HG02642 (cell line): ENCODE results near the gene SOCS6.

Experiments used
- ATAC-seq: cut with Tn5 transposase; IDR thresholded peaks from one replicate; pipeline ENCODE4 v1.9.1; 2021; ENCODE audit warnings: mild to moderate bottlenecking; ENCODE audit not compliant: unreplicated experiment, poor library complexity

Gene SOCS6

DNA sequence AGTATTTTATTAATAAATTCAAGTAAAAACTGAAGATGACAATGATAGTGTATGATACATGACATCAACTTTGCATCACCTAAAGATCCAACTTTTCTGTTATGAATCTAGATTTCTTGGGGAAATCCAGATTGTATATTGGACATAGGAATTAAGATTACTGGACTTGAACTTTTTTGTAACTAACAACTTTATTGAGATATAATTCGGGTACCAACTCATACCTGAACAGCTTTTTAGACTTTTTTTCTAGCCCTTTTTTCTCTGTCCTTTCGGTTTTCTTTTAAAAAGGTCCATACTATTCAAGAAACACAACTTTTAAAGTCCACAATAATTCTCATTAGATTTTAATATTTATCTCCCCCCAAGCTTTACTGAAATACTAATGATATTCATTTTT, 1.1 kb upstream of the SOCS6 start:
- ATAC-seq = no peak

DNA sequence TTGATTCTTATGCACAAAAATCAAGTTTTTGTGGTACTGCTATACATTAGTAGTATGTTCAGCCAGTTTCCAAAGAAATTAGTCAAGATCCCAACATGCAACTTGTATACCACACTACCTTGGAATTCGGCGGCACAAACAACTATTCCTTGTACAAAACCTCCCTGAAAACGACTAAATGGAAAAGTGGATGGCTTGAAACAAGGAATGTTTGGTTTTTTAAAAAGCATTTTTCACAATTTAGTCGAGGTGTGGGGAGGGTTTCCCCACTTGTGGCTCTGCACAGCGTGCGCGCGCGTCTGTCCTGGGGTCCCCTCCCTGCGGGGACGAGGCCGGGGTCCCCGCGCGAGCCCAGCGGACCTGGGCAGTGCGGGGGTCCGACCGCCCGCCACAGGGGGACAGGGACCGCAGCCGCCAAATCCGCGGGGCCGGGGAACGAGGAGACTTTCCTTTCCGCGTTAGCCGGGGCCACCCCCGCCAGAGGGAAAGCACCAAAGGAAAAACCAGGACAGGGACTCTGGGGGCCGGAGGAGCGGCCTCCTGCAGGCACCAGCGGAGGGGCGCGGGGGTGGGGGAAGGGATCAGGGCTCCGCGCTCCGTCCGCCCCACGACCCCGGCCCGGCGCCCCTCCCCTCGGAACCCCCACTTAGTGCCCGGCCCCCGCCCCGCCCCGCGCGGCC, 534 bp upstream of the SOCS6 start:
- peak; percentile 26 for ATAC-seq

DNA sequence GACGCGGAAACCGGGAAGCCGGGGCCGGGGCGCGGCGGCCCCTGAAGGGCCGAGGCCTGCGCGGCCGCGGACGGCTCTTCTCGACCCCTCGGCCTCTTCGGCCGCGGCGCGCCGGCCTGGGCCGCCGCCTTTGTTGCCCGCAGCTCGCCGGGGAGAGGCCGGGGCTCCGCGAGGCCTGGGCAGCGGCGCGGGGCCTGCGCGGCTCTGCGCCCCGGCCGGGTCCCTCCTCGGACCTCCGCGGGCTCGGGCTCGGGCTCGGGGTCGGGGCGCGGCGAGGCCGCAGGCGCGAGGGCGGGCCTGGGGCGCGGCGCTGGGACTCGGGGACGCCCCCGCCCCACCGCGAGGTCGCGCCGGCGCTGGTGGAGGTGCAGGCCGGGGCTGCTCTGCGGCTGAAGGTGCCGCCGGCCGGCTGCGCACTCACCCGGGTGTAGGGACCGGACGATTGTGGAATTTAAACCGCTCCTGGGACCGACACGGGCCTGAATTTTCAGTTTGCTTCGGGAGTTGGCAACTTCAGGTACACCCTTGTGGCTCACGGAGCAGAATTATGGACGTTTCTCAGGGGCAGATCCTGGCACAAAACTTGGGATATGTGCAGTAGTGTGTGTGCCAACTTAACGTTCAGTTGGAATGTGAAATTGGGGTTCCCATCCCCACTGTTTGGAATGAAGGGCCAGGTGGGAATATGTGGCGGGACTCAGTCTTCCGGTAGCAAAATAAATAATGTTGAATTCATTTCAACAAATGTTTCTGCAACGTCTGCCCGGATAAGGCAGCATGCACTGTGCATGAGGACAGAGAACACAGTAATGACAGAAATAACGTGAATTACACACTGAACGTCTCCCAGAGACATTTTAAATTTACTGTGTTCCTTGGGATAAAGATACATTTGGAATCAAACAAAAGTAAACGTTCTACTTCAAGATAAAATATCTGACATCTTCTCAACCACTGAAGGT, 787 bp downstream of the SOCS6 start:
- ATAC-seq = peak; percentile 62

DNA sequence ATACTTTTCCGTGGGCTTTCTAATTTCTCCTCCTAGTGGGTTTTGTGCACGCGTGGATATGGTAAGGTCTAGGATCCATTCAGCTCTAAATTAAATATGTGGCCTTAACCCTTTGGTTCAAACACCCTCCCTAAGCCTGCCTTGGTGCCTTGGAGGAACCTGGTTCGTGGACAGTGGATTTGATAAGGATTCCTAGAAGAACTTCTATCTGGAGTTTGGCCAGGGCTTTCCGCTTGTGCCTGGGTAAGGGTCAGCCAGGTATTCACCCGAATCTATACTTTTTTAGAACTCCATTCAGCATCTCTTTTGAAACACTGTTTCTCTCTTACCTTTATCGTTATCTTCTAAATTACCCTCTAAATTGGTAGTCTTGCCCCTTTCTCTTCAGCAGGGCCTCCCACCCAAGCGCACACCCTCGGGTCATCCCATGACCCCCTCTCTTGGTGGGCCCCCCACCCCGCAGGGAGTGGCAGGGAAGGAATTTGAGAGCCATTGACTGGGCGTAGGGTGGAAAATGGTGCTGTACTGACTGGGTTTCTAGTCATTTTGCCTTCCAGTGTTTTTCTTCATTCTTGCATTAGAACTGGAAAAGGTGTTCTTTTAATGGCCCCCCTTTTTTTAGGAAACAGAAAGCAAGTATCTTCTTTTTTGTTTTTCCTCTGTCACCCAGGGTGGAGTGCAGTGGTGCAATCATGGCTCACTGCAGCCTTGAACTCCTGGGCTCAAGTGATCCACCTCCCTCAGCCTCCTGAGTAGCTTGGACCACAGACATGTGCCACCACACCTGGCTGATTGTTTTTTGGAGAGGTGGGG, 1.8 kb downstream of the SOCS6 start:
- ATAC-seq = no peak

DNA sequence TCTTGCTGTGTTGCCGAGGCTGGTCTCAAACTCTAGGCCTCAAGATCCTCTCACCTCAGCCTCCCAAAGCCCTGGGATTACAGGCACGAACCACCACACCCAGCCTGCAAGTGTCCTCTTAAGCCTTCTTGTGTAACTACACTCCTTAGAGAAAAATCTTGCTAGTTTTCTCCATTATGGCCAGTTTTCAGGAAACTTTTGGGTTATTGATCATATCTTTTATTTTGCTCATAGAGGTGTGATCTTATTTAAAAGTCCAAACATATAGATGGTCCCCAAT, 2.4 kb downstream of the SOCS6 start:
- no peak for ATAC-seq

DNA sequence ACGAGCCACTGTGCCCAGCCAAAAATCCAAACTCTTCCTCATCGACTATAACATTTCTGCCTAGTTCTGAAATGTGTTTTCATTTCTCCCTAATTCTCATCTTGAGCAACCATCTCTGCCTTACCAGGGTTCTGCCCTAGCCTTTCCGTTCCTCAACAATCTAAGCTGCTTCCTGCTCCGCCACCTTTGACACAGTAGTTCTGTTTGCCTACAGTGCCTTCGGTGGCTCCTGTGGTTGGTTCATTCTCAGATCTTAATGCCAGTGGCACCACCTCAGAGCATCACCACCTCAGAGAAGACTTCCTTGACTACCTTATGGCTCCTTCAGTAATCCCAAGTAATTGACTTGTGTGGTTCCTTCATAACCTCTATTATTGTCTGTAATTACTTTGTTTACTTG, 3.8 kb downstream of the SOCS6 start:
- ATAC-seq = no peak

DNA sequence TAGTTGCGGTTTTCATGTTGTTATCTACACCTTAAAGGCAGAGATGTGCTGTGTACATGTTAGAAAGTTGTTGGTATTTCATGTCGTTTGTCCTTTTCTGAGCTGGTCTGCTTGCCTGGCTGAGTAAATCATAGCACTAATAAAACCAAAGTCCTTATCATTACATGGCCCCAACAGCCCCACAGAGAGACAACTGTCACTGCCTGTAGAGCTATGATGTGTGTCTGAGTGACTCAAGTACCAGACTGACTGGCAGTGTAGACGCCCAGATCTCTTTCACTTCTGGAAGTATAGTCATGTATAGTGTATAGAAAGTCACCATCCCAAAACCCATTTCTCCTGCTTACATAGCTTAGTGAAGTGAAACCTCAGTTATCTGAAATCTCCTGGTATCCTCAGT, 4.3 kb downstream of the SOCS6 start:
- ATAC-seq = no peak

DNA sequence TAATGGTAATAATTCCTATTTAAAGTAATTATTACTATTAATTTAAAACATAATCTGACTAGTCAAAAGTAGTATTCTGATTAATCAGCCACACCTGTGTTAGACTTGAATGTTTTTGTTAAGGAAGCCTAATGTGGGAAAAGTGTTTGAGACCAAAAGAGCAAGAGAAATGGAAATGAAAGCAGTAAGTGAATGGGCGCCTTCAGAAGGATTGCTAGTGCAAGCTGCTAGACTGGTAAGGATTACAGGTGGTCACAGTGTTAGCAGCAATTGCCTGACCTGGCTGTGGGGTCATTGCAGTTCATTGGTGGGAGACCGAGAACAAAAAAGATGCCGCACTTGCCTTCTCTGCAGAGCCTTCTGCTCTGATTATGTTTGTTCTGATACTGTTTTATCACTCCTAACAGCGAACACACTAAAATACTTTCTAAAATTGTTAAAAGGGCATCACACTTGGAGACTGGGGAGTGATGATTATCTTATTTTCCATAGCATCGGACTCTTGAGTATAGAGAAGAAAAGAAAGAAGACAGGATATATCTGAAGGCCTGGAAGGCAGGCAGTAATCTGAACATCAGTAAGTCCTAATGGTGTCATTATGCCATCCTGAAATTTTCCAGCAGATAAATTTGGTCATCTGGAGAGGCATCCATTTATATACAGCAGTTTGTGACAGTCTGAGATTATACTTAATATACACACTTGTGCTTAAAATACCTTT, 5.8 kb downstream of the SOCS6 start:
- no peak for ATAC-seq

DNA sequence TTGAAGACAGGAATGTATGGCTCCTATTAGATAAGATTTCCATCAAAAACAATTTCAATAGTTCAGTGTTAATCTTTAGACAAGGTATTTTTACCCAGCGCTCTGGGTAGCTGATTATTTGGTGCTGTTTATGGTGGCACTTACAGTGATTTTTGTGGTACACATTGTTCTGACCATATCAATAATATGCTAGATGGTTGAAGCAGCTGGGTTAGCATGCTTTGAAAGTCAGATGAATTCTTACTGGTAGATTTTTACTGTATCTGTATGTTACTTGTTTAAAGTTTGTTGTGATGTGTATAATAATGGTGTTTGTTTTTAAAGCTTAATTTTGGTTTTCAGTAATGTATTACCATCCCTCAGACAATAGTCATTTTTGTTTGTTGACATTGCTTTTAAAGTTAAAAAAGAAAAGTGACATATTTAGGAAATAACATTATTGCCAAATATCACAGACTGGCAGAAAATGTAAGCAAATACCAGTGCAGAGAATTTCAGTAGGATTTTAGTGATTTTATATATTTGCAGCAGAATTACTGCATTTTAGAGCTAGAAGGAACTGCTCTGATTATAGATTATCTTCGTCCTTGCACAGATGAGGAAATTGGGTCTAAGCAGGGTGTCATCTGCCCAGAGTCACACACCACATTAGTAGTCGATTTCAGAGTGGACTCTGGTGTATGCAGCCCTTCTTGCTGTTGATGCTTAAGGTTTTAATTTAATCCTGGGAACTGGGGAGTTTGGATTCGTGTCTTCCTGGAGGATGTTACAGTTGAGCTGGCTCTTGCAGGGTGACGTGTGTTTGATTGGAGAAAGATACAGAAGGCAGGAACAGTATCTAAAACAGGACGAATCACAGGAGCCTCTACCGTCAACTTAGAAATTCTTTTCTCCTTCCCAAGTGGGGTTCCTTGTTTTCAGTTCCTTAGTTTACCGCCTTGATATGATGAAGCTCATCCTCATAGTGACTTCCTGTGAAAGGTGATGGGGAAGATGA, 6.6 kb downstream of the SOCS6 start:
- ATAC-seq = no peak

DNA sequence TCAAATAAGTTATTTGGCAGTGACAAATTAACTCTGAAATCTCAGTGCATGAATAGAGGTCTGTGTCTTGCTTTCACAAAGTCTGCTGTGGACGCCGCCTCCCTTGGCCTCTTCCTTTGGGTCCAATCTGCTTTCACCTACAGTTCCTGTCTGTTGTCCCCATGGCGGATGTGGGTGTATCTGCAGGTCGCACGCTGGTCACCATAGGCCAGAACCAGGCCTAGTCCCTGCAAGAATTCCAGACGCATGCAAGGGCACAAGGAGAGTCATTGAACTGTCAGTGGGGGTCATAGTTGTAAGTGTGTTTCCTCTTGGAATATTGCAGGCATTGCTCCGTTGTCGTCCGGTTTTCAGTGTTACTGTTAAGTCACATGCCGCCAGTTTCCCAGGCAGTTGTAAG, 7.4 kb downstream of the SOCS6 start:
- ATAC-seq = no peak

DNA sequence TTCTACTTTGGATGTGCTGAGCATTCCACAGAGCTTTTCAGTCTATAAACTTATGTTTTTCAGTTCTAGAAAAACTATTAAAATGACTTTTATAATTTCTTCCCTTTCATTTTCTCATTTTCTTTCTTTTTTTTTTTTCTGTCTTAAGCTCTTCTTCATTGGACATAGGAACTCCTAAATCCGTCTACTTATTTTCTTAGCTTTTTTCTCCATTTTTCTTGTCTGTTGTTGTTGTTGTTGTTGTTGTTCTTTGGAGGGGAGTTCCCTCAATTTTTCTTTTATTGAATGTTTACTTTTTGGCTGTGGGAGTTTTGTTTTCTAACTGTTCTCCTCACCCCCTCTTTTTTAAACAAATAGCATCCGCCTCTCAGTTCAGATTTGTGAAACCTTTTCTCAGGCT, 7.9 kb downstream of the SOCS6 start:
- no peak for ATAC-seq

DNA sequence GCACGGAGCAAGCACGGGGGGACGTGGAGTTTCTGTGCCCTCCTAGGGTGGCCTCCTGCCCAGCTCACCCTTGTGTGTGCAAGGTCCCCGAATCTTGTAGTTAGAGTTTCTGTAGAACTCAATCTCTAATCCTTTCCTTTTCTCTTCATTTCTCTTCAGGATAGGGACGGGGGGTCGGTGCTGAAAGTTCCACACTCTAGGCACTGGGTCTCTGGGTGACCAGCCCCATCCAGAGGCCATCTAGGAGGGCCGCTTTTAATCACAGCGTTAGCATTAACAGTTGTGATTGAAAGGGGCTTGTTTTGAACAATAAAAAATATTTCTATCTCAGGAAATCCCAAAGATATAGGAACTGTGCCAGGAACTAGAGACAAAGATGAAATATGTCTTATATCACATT, 10.5 kb downstream of the SOCS6 start:
- no peak for ATAC-seq

DNA sequence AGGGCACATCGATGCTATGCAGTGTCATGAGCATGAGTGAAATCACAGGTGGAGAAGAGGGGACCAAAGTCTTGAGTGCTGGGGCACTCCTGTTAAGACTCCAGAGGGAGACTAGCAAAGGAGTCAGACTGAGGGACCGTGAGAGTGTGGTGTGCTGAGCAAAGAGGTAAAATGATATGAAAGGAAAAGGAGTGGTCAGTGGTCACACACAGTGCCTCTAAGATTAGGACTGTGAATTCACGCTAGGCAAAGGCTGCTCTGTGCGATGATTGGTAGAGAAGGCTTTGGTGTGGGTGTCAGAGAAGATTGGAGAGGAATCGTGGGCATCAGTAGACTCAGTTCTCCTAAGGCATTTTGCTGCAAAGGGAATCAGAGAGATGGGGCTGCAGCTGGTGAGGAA, 12.8 kb downstream of the SOCS6 start:
- ATAC-seq = no peak

DNA sequence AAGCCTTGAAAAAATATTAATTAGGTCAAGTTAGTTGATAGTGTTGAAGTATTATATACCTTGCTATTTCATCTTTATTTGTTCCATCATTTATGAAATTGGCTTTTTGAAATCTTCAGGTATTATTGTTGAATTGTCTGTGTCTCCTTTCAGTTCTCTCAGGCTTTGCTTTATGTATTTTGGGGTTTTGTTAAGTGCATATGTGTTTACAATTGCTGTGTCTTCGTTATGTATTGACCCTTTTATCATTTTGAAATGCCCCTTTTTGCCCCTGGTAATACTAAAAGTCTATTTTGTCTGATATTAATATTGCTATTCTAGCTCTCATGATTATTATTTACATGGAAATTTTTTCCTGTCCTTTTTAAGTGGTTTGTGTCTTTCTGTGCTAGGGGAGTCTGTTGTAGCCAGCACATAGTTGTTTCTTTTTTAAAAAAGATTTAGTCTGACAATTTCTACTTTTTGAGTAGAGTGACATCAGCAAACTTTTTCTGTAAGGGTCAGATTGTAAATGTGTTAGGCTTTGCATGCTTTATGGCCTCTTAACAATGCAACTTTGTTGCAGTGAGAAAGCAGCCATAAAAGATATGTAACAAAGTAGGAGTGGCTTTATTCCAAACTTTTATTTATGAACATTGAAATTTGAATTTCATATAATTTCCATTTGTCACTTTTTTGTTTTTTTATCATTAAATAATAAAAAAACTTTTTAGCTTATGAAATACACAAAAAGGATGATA, 19.9 kb downstream of the SOCS6 start:
- no peak for ATAC-seq

DNA sequence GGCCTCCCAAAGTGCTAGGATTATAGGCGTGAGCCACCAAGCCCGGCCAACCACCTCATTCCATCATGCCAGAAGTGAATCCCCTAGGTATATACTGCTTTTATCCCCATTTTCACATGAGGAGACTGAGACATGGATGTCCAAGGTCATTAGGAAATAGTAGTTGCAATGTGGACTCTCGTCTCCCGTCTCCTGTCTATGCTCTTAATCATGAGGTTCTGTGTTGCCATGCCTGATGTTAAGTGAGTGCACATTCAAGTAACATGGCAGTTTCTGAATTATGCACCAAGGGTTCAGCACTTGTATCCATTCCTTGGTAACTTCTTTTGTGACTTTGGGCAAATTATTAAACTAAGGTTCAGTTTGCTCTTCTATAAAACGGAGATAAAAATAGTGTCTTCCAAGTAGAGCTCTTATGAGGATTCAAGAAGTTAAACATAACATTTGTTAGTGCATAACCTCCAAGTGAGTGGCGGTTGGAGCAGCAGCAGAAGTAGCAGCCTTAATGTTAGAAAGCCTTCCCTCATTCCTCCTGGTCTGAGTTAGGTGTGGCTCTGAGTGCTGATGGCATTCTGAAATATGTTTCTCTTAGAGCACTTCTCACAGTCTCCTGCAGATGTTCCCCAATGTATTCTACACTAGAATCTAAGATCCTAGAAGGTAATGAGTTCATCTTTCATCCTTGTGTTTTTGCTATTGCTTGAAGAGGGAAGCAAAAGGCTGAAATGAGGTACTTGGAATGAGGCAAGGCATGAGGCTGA, 21.9 kb downstream of the SOCS6 start:
- no peak for ATAC-seq

DNA sequence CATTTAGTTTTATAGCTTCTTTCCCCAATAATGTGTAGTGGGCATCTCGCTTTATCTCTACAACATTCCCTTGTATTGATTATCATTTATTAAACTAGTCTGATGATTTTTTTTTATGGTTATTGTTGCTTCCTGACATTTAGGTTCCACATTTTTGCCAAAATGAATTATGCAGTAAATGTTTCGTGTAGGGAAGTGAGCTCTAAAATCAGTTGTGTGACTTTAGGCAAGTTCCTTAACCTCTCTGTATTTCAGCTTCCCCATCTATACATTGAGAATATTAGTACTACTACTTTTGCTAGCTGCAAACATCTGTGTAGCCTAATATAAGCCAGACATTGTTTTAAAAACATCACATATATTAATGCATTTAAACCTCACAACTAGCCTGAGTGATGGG, 22.9 kb downstream of the SOCS6 start:
- ATAC-seq = no peak

DNA sequence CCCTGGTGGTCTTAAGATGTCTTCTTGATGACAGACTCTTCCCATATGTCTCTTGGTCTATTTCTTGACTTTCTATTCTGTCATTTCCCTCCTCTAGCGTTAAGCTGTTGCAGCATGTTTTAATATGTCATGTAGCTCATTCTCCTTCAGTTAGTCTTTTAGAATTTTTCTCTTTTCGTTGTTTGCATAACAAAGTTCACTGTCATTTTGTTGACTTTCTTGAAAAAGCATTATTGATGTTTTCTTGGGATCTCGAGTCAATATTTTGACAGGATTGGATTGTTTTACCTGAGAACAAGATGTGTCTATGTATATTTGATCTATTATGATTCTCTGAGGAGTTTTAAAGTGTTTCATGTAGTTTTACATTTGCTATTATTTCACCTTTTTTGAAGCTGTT, 24.8 kb downstream of the SOCS6 start:
- ATAC-seq = no peak
